Measurements from ENCODE around the gene MAPK1. TPM values are rescaled to one million over a fixed set of nuclear protein-coding genes. Genes with fewer than 3 reads are reported as not detected.
"Not testable (repeated sequence)": the region's sequence is repeated elsewhere in the genome, so short reads cannot be mapped to it uniquely, and the experiment has no call there.

The MAPK1 gene
- total and polyA plus RNA-seq, 7 donors, result 18.0 to 73.2 (median 44.1) TPM

GRCh38 chr22:21826204-21826603 lies 41.2 kb downstream of the MAPK1 start:
- no peak for TF ChIP-seq EP300 (IDR thresholded peaks at IDR 0.05)
- TF ChIP-seq POLR2A (IDR thresholded peaks at IDR 0.05), result no peak
- TF ChIP-seq POLR2AphosphoS5 (IDR thresholded peaks at IDR 0.05), result no peak
- TF ChIP-seq CTCF (IDR thresholded peaks at IDR 0.05), result no peak
- WGBS, 2 donors, result 95 to 96% methylated on average over 7 of the region's 7 CpGs
- Histone ChIP-seq H3K27me3 (no peaks in the 10 kb centered on the region), H3K4me3 (no peak overlapping the region), H3K4me1 (peaks cover 0 to 73% (median 38%) of the 10 kb centered on the region in 4 donors), H3K27ac (no peak overlapping the region), H3K9me3 (no peaks in the 10 kb centered on the region), H3K36me3 (no peaks in the 10 kb centered on the region)
- DNase-seq, result no peak
- intact Hi-C loops (cut with DNase I), result no loop called here

GRCh38 chr22:21824962-21825361 lies 42.5 kb downstream of the MAPK1 start:
- H3K4me1 ChIP-seq, result peaks cover 0 to 74% (median 40%) of the 10 kb centered on the region in 4 donors
- DNase-seq; H3K9me3 ChIP-seq; H3K27ac ChIP-seq; H3K27me3 ChIP-seq; intact Hi-C loops (cut with DNase I); H3K36me3 ChIP-seq; H3K4me3 ChIP-seq: not testable (repeated sequence)
- 91 to 93% methylated on average over 7 of the region's 7 CpGs for WGBS, 2 donors

- H3K4me1 ChIP-seq, result peaks cover 0 to 74% (median 40%) of the 10 kb centered on the region in 4 donors
- intact Hi-C loops (cut with DNase I), result no loop called here
- no peak for DNase-seq
Observed at GRCh38 chr22:21824445-21824912, 43.0 kb downstream of the MAPK1 start.

GRCh38 chr22:21823740-21824444 lies 43.6 kb downstream of the MAPK1 start:
- WGBS, 2 donors, result 77 to 79% methylated on average over 5 of the region's 5 CpGs
- H3K9me3 ChIP-seq, result no peaks in the 10 kb centered on the region
- no peak for DNase-seq

More at GRCh38 chr22:21824445-21824912, 43.0 kb downstream of the MAPK1 start:
- H3K27ac ChIP-seq, result no peak overlapping the region
- H3K9me3 ChIP-seq, result no peaks in the 10 kb centered on the region
- no peak overlapping the region for H3K4me3 ChIP-seq
- H3K27me3 ChIP-seq, result no peaks in the 10 kb centered on the region
- H3K36me3 ChIP-seq, result no peaks in the 10 kb centered on the region
- TF ChIP-seq EP300 (IDR thresholded peaks at IDR 0.05) (no peak), POLR2A (IDR thresholded peaks at IDR 0.05) (no peak), CTCF (IDR thresholded peaks at IDR 0.05) (no peak), POLR2AphosphoS5 (IDR thresholded peaks at IDR 0.05) (no peak)
- WGBS, 2 donors, result 43 to 73% methylated on average over 1 of the region's 1 CpG

More at GRCh38 chr22:21823740-21824444, 43.6 kb downstream of the MAPK1 start:
- Histone ChIP-seq H3K36me3 (no peaks in the 10 kb centered on the region), H3K27ac (no peak overlapping the region), H3K4me1 (peaks cover 0 to 76% (median 42%) of the 10 kb centered on the region in 4 donors), H3K27me3 (no peaks in the 10 kb centered on the region), H3K4me3 (no peak overlapping the region)
- no peak for TF ChIP-seq CTCF (IDR thresholded peaks at IDR 0.05)
- TF ChIP-seq POLR2AphosphoS5 (IDR thresholded peaks at IDR 0.05), result no peak
- TF ChIP-seq POLR2A (IDR thresholded peaks at IDR 0.05), result no peak
- no peak for TF ChIP-seq EP300 (IDR thresholded peaks at IDR 0.05)
- intact Hi-C loops (cut with DNase I), result no loop called here
